SK-N-SH (cell line): ENCODE data around the gene ZNF438. TPM values are rescaled to one million over a fixed set of nuclear protein-coding genes. Genes with fewer than 3 reads are reported as not detected.

Source experiments
- CTCF ChIA-PET: fragments of 300-600, 350-600 bp; formaldehyde crosslinking; extraction: SDS; loops from one replicate; lab custom pipeline; 2021; lab: Yijun Ruan, JAX
- POLR2A ChIA-PET: fragments of 350-600 bp; sonication (Branson Sonifier 250); formaldehyde crosslinking; extraction: SDS; loops from one replicate; lab custom pipeline; 2020; ENCODE audit warnings: antibody characterized with exemption, inconsistent platforms; lab: Yijun Ruan, JAX
- DNase-seq: peaks from one replicate; pipeline ENCODE4 v3.0.0; 2012
- H2AFZ ChIP-seq: fragments of 200-600 bp; sonication (generic); 2 replicates; pipeline ENCODE4 v1.8.1; 2016; ENCODE audit warnings: antibody characterized with exemption, mild to moderate bottlenecking, low read depth
- H3F3A ChIP-seq: fragments of 200-600 bp; sonication (generic); replicated peaks from 2 replicates; pipeline ENCODE3; 2016; ENCODE audit warnings: antibody characterized with exemption, mild to moderate bottlenecking; ENCODE audit not compliant: insufficient read depth
- H3K27ac ChIP-seq, 2 experiments: fragments of 200-500 bp in 1 of 2; fragments of 200-600 bp in 1 of 2; sonication (Bioruptor generic) in 1 of 2; sonication (generic), shearing (Covaris generic) in 1 of 2; 2 replicates each; pipeline versions ENCODE4 v1.5.1 to v1.6.1; 2014 to 2016; ENCODE audit warnings: low read depth in 2 of 2, inconsistent platforms in 1 of 2, low read length in 1 of 2, mild to moderate bottlenecking in 1 of 2, mixed read lengths in 1 of 2
- H3K27me3 ChIP-seq: fragments of 200-600 bp; sonication (generic), shearing (Covaris generic); 2 replicates; pipeline ENCODE4 v1.6.1; 2016; ENCODE audit warnings: mixed run types; ENCODE audit not compliant: insufficient read depth
- H3K36me3 ChIP-seq, 2 experiments: fragments of 200-500 bp in 1 of 2; fragments of 200-600 bp in 1 of 2; sonication (Bioruptor generic) in 1 of 2; sonication (generic) in 1 of 2; replicated peaks in 1 of 2; 2 replicates each; pipeline versions ENCODE3 to v1.5.1; 2014 to 2016; ENCODE audit warnings: low read length in 1 of 2, mild to moderate bottlenecking in 1 of 2; ENCODE audit not compliant: insufficient read depth in 2 of 2, control insufficient read depth in 1 of 2
- H3K4me1 ChIP-seq, 2 experiments: fragments of 200-500 bp in 1 of 2; fragments of 200-600 bp in 1 of 2; sonication (Bioruptor generic) in 1 of 2; sonication (generic), shearing (Covaris generic) in 1 of 2; 2 replicates each; pipeline versions ENCODE4 v1.5.1 to v1.6.1; 2014 to 2016; ENCODE audit warnings: low read depth in 1 of 2, low read length in 1 of 2, mixed run types in 1 of 2; ENCODE audit not compliant: insufficient read depth in 2 of 2, control insufficient read depth in 1 of 2
- H3K4me2 ChIP-seq: fragments of 200-600 bp; sonication (generic), shearing (Covaris generic); 2 replicates; pipeline ENCODE4 v1.6.1; 2017; ENCODE audit warnings: mixed run types
- H3K4me3 ChIP-seq, 2 experiments: fragments of 200-500 bp in 1 of 2; fragments of 200-600 bp in 1 of 2; sonication (Bioruptor generic) in 1 of 2; sonication (generic), shearing (Covaris generic) in 1 of 2; 2 replicates each; pipeline versions ENCODE4 v1.5.1 to v1.8.1; 2014 to 2016; ENCODE audit warnings: low read depth in 2 of 2, inconsistent platforms in 1 of 2, low read length in 1 of 2, mild to moderate bottlenecking in 1 of 2, mixed read lengths in 1 of 2, moderate library complexity in 1 of 2
- H3K79me2 ChIP-seq: fragments of 200-600 bp; sonication (generic); 2 replicates; pipeline ENCODE4 v1.8.1; 2017; ENCODE audit warnings: mild to moderate bottlenecking; ENCODE audit not compliant: insufficient read depth
- H3K9ac ChIP-seq: fragments of 200-600 bp; sonication (generic); 2 replicates; pipeline ENCODE4 v1.6.1; 2017; ENCODE audit warnings: mixed run types
- H3K9me2 ChIP-seq: fragments of 200-600 bp; sonication (generic); 2 replicates; pipeline ENCODE4 v1.6.1; 2017; ENCODE audit warnings: mixed run types
- H3K9me3 ChIP-seq: fragments of 200-600 bp; sonication (generic); 2 replicates; pipeline ENCODE4 v1.6.1; 2017; ENCODE audit warnings: mixed run types, mild to moderate bottlenecking, moderate library complexity
- H4K20me1 ChIP-seq: fragments of 200-600 bp; sonication (generic); 2 replicates; pipeline ENCODE4 v1.6.1; 2017; ENCODE audit warnings: mild to moderate bottlenecking, mixed run types; ENCODE audit not compliant: insufficient read depth
- CHD2 ChIP-seq: fragments of 150-350 bp; IDR thresholded peaks from 2 replicates; pipeline ENCODE4 v1.6.1; 2018; ENCODE audit warnings: low read length; ENCODE audit not compliant: partially characterized antibody
- EP300 ChIP-seq, 2 experiments: IDR thresholded peaks; 2 replicates each; pipeline versions ENCODE4 v1.4.0 to v1.6.1; 2012; ENCODE audit warnings: borderline replicate concordance in 1 of 2, low read depth in 1 of 2, low read length in 1 of 2
- EZH2phosphoT487 ChIP-seq: fragments of 200-600 bp; sonication (generic); IDR thresholded peaks from 2 replicates; pipeline ENCODE4 v1.6.1; 2017; ENCODE audit warnings: low read depth, mixed run types, mild to moderate bottlenecking, antibody characterized with exemption, moderate library complexity, borderline replicate concordance
- GATA2 ChIP-seq: sonication (generic); formaldehyde crosslinking; IDR thresholded peaks from 2 replicates; pipeline ENCODE4 v1.5.0; 2020; ENCODE audit warnings: mild to moderate bottlenecking, missing genetic modification reagents
- NRF1 ChIP-seq: IDR thresholded peaks from 2 replicates; pipeline ENCODE4 v1.6.1; 2012; ENCODE audit warnings: low read depth, mild to moderate bottlenecking, low read length
- TAF1 ChIP-seq: IDR thresholded peaks from 2 replicates; pipeline ENCODE4 v1.6.1; 2012; ENCODE audit warnings: low read depth, mild to moderate bottlenecking, low read length, moderate library complexity, borderline replicate concordance
- USF1 ChIP-seq: IDR thresholded peaks from 2 replicates; pipeline ENCODE4 v1.4.0; 2012; ENCODE audit warnings: low read depth, borderline replicate concordance
- USF2 ChIP-seq: fragments of 150-350 bp; IDR thresholded peaks from 2 replicates; pipeline ENCODE4 v1.6.1; 2017; ENCODE audit warnings: antibody characterized with exemption, low read length, low read depth, borderline replicate concordance
- YY1 ChIP-seq: IDR thresholded peaks from 2 replicates; pipeline ENCODE4 v1.4.0; 2012; ENCODE audit warnings: low read depth, mild to moderate bottlenecking
- ZBTB33 ChIP-seq: IDR thresholded peaks from 2 replicates; pipeline ENCODE4 v1.4.0; 2012; ENCODE audit warnings: low read depth, borderline replicate concordance
- WGBS: methylation state at CpG from one replicate; pipeline ENCODE4 v1.1.6; 2017; ENCODE audit warnings: low lambda C conversion rate; 5-methylcytosine and 5-hydroxymethylcytosine counted together
- polyA plus RNA-seq, 3 experiments: library from polyadenylated mRNA; depleted of rRNA; stranded (reverse); fragments of >200 nt; gene quantifications; 2 replicates each; pipeline ENCODE4 v1.2.3, GENCODE V29; 2012

Gene ZNF438
- polyA plus RNA-seq, 1 of the 3 experiments (the other 2 are of a cell fraction): 2.1 TPM

- Histone ChIP-seq H3K79me2 (no peaks in the 10 kb centered on the region), H3F3A (peaks cover 30% of the 10 kb centered on the region), H3K9me3 (no peaks in the 10 kb centered on the region), H3K4me2 (no peak overlapping the region), H3K9me2 (no peaks in the 10 kb centered on the region), H3K36me3 (no peaks in the 10 kb centered on the region), H3K4me3 (no peak overlapping the region), H3K27ac (no peak overlapping the region), H3K4me1 (peaks cover 0 to 10% of the 10 kb centered on the region in 2 experiments; a peak in 3 of 4 replicates), H2AFZ (no peak overlapping the region), H3K9ac (no peak overlapping the region), H4K20me1 (no peaks in the 10 kb centered on the region), H3K27me3 (no peaks in the 10 kb centered on the region)
- TF ChIP-seq TAF1 (no peak), CHD2 (no peak)
- ChIA-PET POLR2A (no interaction called here), CTCF (no interaction called here)
- WGBS: 94% methylated on average over 2 of the region's 2 CpGs
- no peak for DNase-seq
Observed at GRCh38 chr10:30823651-30824050, 208.0 kb downstream of the ZNF438 start.

- Histone ChIP-seq H4K20me1 (no peaks in the 10 kb centered on the region), H2AFZ (no peak overlapping the region), H3K9ac (no peak overlapping the region), H3K36me3 (no peaks in the 10 kb centered on the region), H3K79me2 (no peaks in the 10 kb centered on the region), H3K9me2 (no peaks in the 10 kb centered on the region), H3F3A (peaks cover 30% of the 10 kb centered on the region), H3K9me3 (no peaks in the 10 kb centered on the region), H3K4me2 (no peak overlapping the region), H3K27me3 (no peaks in the 10 kb centered on the region), H3K4me1 (peaks cover 0 to 16% of the 10 kb centered on the region in 2 experiments; a peak in 3 of 4 replicates), H3K27ac (no peak overlapping the region), H3K4me3 (no peak overlapping the region)
- WGBS: 94% methylated on average over 10 of the region's 10 CpGs
- CTCF ChIA-PET: interaction anchor here (0.6 to 1.6 kb wide), 2 partner anchors 8 to 366 kb away, joined by 3 read pairs; no protein-coding TSS in a partner anchor
- TF ChIP-seq TAF1: no peak
- TF ChIP-seq USF1: no peak
- TF ChIP-seq CHD2: no peak
- TF ChIP-seq EZH2phosphoT487: no peak
- TF ChIP-seq USF2: no peak
- no peak for TF ChIP-seq NRF1
- no peak for TF ChIP-seq GATA2
- TF ChIP-seq YY1: no peak
- TF ChIP-seq ZBTB33: no peak
- TF ChIP-seq EP300 (IDR thresholded peaks at IDR 0.05; ENCODE audit: borderline replicate concordance in 1 of 2, low read depth in 1 of 2, low read length in 1 of 2): no peak
- DNase-seq: no peak
- POLR2A ChIA-PET: no interaction called here
Observed at GRCh38 chr10:30822693-30823465, 208.8 kb downstream of the ZNF438 start.
